ENCODE results near the gene GPR37L1.
A peak's percentile ranks its signal among the peaks of the same experiment; 100 is the strongest.
"Not testable (repeated sequence)": the region's sequence is repeated elsewhere in the genome, so short reads cannot be mapped to it uniquely, and the experiment has no call there.

Gene GPR37L1

GRCh38 chr1:202135221-202135721 lies 12.6 kb downstream of the GPR37L1 start:
- DNase-seq = peak; percentile 76

- no peak for DNase-seq
These were observed 18.1 kb downstream of the GPR37L1 start for GRCh38 chr1:202140833-202141232.

- not testable (repeated sequence) for DNase-seq
These were observed 18.8 kb downstream of the GPR37L1 start for GRCh38 chr1:202141468-202141867.

GRCh38 chr1:202143011-202143767 lies 20.5 kb downstream of the GPR37L1 start:
- no peak for DNase-seq

- DNase-seq = peak; percentile 45
These were observed 21.2 kb downstream of the GPR37L1 start for GRCh38 chr1:202143768-202144401.

- peak; percentile 65 for DNase-seq
These were observed 21.8 kb downstream of the GPR37L1 start, which contains the start of gene ARL8A for GRCh38 chr1:202144402-202145067. ARL8A (minus strand) TSS chr1:202144737; CDS start chr1:202144572, 165 bp downstream.

GRCh38 chr1:202145068-202145743 lies 22.5 kb downstream of the GPR37L1 start:
- no peak for DNase-seq

GRCh38 chr1:202145744-202146140 lies 23.0 kb downstream of the GPR37L1 start:
- not testable (repeated sequence) for DNase-seq

- no peak for DNase-seq
These were observed 23.6 kb downstream of the GPR37L1 start for GRCh38 chr1:202146279-202146678.

- DNase-seq = no peak
These were observed 24.3 kb downstream of the GPR37L1 start for GRCh38 chr1:202146993-202147392.

- DNase-seq = no peak
These were observed 25.7 kb downstream of the GPR37L1 start for GRCh38 chr1:202148391-202148790.

GRCh38 chr1:202149566-202149965 lies 26.8 kb downstream of the GPR37L1 start:
- DNase-seq = no peak

- no peak for DNase-seq
These were observed 27.5 kb downstream of the GPR37L1 start for GRCh38 chr1:202150187-202150586.

- no peak for DNase-seq
These were observed 27.9 kb downstream of the GPR37L1 start for GRCh38 chr1:202150602-202151001.

GRCh38 chr1:202151045-202151444 lies 28.3 kb downstream of the GPR37L1 start:
- no peak for DNase-seq

GRCh38 chr1:202152399-202152798 lies 29.7 kb downstream of the GPR37L1 start:
- no peak for DNase-seq

- DNase-seq = no peak
These were observed 30.6 kb downstream of the GPR37L1 start for GRCh38 chr1:202153284-202153683.

GRCh38 chr1:202154148-202154765 lies 31.5 kb downstream of the GPR37L1 start:
- DNase-seq = no peak

GRCh38 chr1:202154766-202155477 lies 32.2 kb downstream of the GPR37L1 start:
- DNase-seq = peak; percentile 85

GRCh38 chr1:202155478-202156021 lies 32.8 kb downstream of the GPR37L1 start:
- no peak for DNase-seq

GRCh38 chr1:202156590-202156989 lies 33.9 kb downstream of the GPR37L1 start:
- no peak for DNase-seq

GRCh38 chr1:202157945-202158344 lies 35.2 kb downstream of the GPR37L1 start:
- no peak for DNase-seq
